Trophoblast cell (in vitro differentiated cells and primary cell): Measurements from ENCODE around the gene FGD5.

Experiments
- DNase-seq, 2 donors: peaks; one replicate each; pipeline ENCODE4 v3.0.0-alpha.2; 2016
- H2AFZ ChIP-seq: 2 replicates; pipeline ENCODE4 v1.6.1; 2013; ENCODE audit warnings: low read length, moderate library complexity, mild to moderate bottlenecking; ENCODE audit not compliant: insufficient read depth, poor library complexity
- H2AK5ac ChIP-seq: 2 replicates; pipeline ENCODE4 v1.6.1; 2013; ENCODE audit warnings: mild to moderate bottlenecking, low read length
- H2BK120ac ChIP-seq: 2 replicates; pipeline ENCODE4 v1.6.1; 2013; ENCODE audit warnings: low read length, mild to moderate bottlenecking, moderate library complexity; ENCODE audit not compliant: insufficient read depth, poor library complexity
- H2BK12ac ChIP-seq: 2 replicates; pipeline ENCODE4 v1.6.1; 2013; ENCODE audit warnings: mild to moderate bottlenecking, low read length, moderate library complexity
- H2BK5ac ChIP-seq: 2 replicates; pipeline ENCODE4 v1.6.1; 2013; ENCODE audit warnings: low read length, low read depth, moderate library complexity, mild to moderate bottlenecking; ENCODE audit not compliant: poor library complexity
- H3K14ac ChIP-seq: 2 replicates; pipeline ENCODE4 v1.6.1; 2013; ENCODE audit warnings: mild to moderate bottlenecking, low read length
- H3K18ac ChIP-seq: 2 replicates; pipeline ENCODE4 v1.6.1; 2013; ENCODE audit warnings: mild to moderate bottlenecking, low read length
- H3K23ac ChIP-seq: 2 replicates; pipeline ENCODE4 v1.6.1; 2013; ENCODE audit warnings: low read length
- H3K27ac ChIP-seq: 2 replicates; pipeline ENCODE4 v1.5.1; 2013; ENCODE audit warnings: low read depth, mild to moderate bottlenecking, inconsistent platforms, low read length, moderate library complexity
- H3K27me3 ChIP-seq: 2 replicates; pipeline ENCODE4 v1.6.1; 2013; ENCODE audit warnings: inconsistent platforms, mild to moderate bottlenecking, low read length, moderate library complexity; ENCODE audit not compliant: insufficient read depth
- H3K36me3 ChIP-seq, 2 experiments: 1 replicate in 1 of 2; 2 replicates in 1 of 2; pipeline ENCODE4 v1.6.1; 2013; ENCODE audit warnings: low read length in 2 of 2, mild to moderate bottlenecking in 2 of 2, moderate library complexity in 1 of 2; ENCODE audit not compliant: insufficient read depth in 2 of 2, control insufficient read depth in 1 of 2
- H3K4ac ChIP-seq: 2 replicates; pipeline ENCODE4 v1.6.1; 2013; ENCODE audit warnings: low read depth, mild to moderate bottlenecking, low read length, moderate library complexity
- H3K4me1 ChIP-seq, 2 experiments: 1 replicate in 1 of 2; 2 replicates in 1 of 2; pipeline ENCODE4 v1.6.1; 2013; ENCODE audit warnings: low read length in 2 of 2, mild to moderate bottlenecking in 2 of 2, moderate library complexity in 1 of 2; ENCODE audit not compliant: insufficient read depth in 2 of 2, control insufficient read depth in 1 of 2
- H3K4me2 ChIP-seq: 2 replicates; pipeline ENCODE4 v1.6.1; 2013; ENCODE audit warnings: inconsistent platforms, mild to moderate bottlenecking, low read length, moderate library complexity
- H3K4me3 ChIP-seq: 2 replicates; pipeline ENCODE4 v1.5.1; 2013; ENCODE audit warnings: mild to moderate bottlenecking, low read depth, low read length, inconsistent platforms
- H3K79me1 ChIP-seq: one replicate; pipeline ENCODE4 v1.6.1; 2013; ENCODE audit warnings: low read length
- H3K79me2 ChIP-seq: 2 replicates; pipeline ENCODE4 v1.6.1; 2013; ENCODE audit warnings: low read length, mild to moderate bottlenecking; ENCODE audit not compliant: control insufficient read depth, insufficient read depth, poor library complexity
- H3K9ac ChIP-seq: 2 replicates; pipeline ENCODE4 v1.6.1; 2013; ENCODE audit warnings: mild to moderate bottlenecking, low read length
- H3K9me3 ChIP-seq: 2 replicates; pipeline ENCODE4 v1.6.1; 2013; ENCODE audit warnings: low read depth, mild to moderate bottlenecking, control low read depth, inconsistent platforms, low read length; ENCODE audit not compliant: insufficient read depth
- H4K12ac ChIP-seq: 2 replicates; pipeline ENCODE4 v1.6.1; 2013; ENCODE audit warnings: low read depth, mild to moderate bottlenecking, low read length, moderate library complexity
- H4K8ac ChIP-seq: 2 replicates; pipeline ENCODE4 v1.6.1; 2013; ENCODE audit warnings: low read depth, mild to moderate bottlenecking, low read length, moderate library complexity
- H4K91ac ChIP-seq: one replicate; pipeline ENCODE4 v1.6.1; 2013; ENCODE audit warnings: low read depth, mild to moderate bottlenecking, low read length, moderate library complexity
- WGBS: extraction: QIAGEN DNeasy Blood & Tissue Kit; methylation state at CpG from one replicate; pipeline ENCODE4 v1.1.7; 2013; ENCODE audit warnings: missing lambda C conversion rate; ENCODE audit not compliant: insufficient read length, insufficient coverage; ENCODE audit errors: extremely low coverage; 5-methylcytosine and 5-hydroxymethylcytosine counted together

Gene FGD5

GRCh38 chr3:14834121-14834520 is 15.4 kb downstream of the FGD5 start:
- H2BK12ac ChIP-seq = no peak overlapping the region
- peaks cover 2% of the 10 kb centered on the region for H3K79me2 ChIP-seq
- H2BK120ac ChIP-seq = no peak overlapping the region
- H2AFZ ChIP-seq = no peak overlapping the region
- no peak overlapping the region for H4K8ac ChIP-seq
- H3K9ac ChIP-seq = no peak overlapping the region
- no peak overlapping the region for H3K18ac ChIP-seq
- no peak overlapping the region for H3K4me3 ChIP-seq
- no peak overlapping the region for H2BK5ac ChIP-seq
- H3K27ac ChIP-seq = no peak overlapping the region
- no peaks in the 10 kb centered on the region for H3K27me3 ChIP-seq
- no peak overlapping the region for H3K23ac ChIP-seq
- H3K79me1 ChIP-seq = no peaks in the 10 kb centered on the region
- no peak for DNase-seq
- no peak overlapping the region for H2AK5ac ChIP-seq
- no peak overlapping the region for H3K14ac ChIP-seq
- no peak overlapping the region for H3K4me2 ChIP-seq
- no peak overlapping the region for H4K91ac ChIP-seq
- H3K4ac ChIP-seq = no peak overlapping the region
- WGBS = no CpG with 5 or more reads among the region's 3 CpGs
- no peaks in the 10 kb centered on the region for H3K36me3 ChIP-seq
- H4K12ac ChIP-seq = no peak overlapping the region
- peaks cover 10 to 11% of the 10 kb centered on the region in 2 experiments for H3K4me1 ChIP-seq
- H3K9me3 ChIP-seq = no peaks in the 10 kb centered on the region

DNA sequence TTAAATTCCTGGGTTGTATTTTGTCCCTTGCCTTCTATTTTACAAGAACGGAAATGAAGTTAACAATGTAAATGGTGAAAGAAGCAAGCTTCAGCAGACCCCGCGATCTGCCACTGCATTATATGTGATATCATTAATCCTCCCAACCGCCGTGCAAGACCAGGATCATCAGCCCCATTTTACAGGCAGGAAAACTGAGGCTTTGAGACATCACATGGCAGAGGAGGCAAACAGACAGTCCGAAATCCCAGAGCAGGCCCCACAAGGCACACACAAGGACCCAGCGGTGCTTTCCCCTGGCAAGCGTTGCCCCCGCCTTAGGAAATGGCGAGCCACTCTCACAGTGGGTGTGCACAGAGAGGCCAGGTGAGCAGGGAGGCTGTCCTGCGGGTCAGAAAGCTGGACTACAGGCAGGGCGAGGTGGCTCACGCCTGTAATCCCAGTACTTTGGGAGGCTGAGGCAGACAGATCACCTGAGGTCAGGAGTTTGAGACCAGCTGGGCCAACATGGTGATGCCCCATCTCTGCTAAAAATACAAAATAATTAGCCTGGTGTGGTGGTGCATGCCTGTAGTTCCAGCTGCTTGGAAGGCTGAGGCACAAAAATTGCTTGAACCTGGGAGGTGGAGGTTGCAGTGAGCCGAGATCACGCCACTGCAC is 16.2 kb downstream of the FGD5 start:
- Histone ChIP-seq H3K27me3 (no peaks in the 10 kb centered on the region), H3K36me3 (no peaks in the 10 kb centered on the region), H2AFZ (no peak overlapping the region), H3K18ac (no peak overlapping the region), H3K23ac (no peak overlapping the region), H3K14ac (no peak overlapping the region), H3K79me2 (peaks cover 2% of the 10 kb centered on the region), H4K8ac (no peak overlapping the region), H3K9ac (no peak overlapping the region), H3K4ac (no peak overlapping the region), H2BK5ac (no peak overlapping the region), H3K4me3 (no peak overlapping the region), H4K91ac (no peak overlapping the region), H3K9me3 (no peaks in the 10 kb centered on the region), H4K12ac (no peak overlapping the region), H3K27ac (no peak overlapping the region), H3K4me1 (peaks cover 7 to 9% of the 10 kb centered on the region in 2 experiments), H3K79me1 (no peaks in the 10 kb centered on the region), H2BK120ac (no peak overlapping the region), H2AK5ac (no peak overlapping the region), H3K4me2 (no peak overlapping the region), H2BK12ac (no peak overlapping the region)
- DNase-seq = peak in 1 of 2 donors; percentile 25
- no CpG with 5 or more reads among the region's 15 CpGs for WGBS

DNA sequence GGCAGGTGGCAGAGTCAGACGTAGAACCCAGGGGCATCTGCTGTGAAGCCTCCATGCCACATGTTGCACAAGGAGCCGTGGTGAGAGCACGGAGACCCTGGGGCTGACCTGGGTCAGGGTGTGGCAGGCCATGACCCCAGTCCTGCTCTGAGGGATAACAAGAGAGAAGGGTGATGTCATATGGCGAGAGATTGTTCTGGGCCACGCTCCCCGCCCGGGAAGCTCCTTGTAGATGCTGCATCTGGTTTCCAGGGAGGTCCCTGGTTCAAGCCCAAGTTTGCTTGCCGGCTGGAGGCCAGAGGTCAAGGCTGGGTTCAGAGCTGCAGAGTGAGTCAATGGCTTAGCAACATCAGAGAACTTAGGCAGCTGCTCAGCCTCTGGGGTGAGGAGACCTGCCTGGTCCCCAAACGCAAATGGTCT is 17.3 kb downstream of the FGD5 start:
- H3K9me3 ChIP-seq = no peaks in the 10 kb centered on the region
- DNase-seq = no peak
- no peak overlapping the region for H3K4me3 ChIP-seq
- no peaks in the 10 kb centered on the region for H3K27me3 ChIP-seq
- no peak overlapping the region for H2BK5ac ChIP-seq
- no peak overlapping the region for H3K14ac ChIP-seq
- H4K91ac ChIP-seq = no peak overlapping the region
- no peak overlapping the region for H3K27ac ChIP-seq
- H3K36me3 ChIP-seq = no peaks in the 10 kb centered on the region
- no peak overlapping the region for H3K9ac ChIP-seq
- WGBS = no CpG with 5 or more reads among the region's 9 CpGs
- H3K4me2 ChIP-seq = no peak overlapping the region
- H3K18ac ChIP-seq = no peak overlapping the region
- no peak overlapping the region for H4K8ac ChIP-seq
- no peaks in the 10 kb centered on the region for H3K79me1 ChIP-seq
- no peak overlapping the region for H2AK5ac ChIP-seq
- H2BK120ac ChIP-seq = no peak overlapping the region
- H3K4ac ChIP-seq = no peak overlapping the region
- H3K79me2 ChIP-seq = peaks cover 2% of the 10 kb centered on the region
- H3K4me1 ChIP-seq = peaks cover 7% of the 10 kb centered on the region in 2 experiments
- no peak overlapping the region for H2AFZ ChIP-seq
- H3K23ac ChIP-seq = no peak overlapping the region
- H4K12ac ChIP-seq = no peak overlapping the region
- no peak overlapping the region for H2BK12ac ChIP-seq

DNA sequence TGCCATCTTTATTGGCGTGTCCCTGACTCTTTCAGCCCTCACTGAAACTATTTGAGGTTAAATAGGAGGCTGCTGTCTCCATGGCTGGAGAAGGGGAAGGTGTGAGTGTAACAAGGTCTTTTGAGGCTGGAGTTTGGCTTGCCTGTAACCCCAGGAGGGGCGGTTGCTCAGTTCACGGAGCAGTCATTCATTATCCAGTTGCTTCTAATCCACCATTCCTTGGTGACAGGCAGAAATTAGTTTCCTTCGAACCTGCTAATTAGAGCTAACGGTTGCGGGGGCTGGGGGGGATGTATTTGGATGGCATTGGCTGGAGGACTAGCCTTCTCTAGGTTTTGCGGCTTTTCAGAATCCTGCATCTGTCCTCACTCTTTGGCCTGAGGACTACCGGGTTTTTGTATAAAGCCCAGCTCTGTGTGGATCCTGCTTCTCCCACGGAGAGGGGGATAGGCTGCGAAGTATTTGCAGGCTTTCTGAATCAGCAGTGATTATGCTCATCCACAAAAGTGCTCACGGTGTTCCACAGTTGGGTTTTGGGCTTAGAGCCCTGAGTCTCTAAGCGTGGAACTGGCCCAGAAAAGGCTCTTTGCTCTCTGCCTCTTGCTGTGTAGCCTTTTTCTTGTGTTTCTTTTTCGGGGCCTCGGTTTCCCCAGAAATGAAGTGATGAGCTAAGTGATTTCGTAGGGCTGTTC is 18.6 kb downstream of the FGD5 start:
- peaks cover 7% of the 10 kb centered on the region in 2 experiments for H3K4me1 ChIP-seq
- no peak overlapping the region for H3K27ac ChIP-seq
- H3K9ac ChIP-seq = no peak overlapping the region
- no peak overlapping the region for H2BK120ac ChIP-seq
- H3K27me3 ChIP-seq = no peaks in the 10 kb centered on the region
- no peaks in the 10 kb centered on the region for H3K79me1 ChIP-seq
- no peak for DNase-seq
- no peak overlapping the region for H3K18ac ChIP-seq
- no peak overlapping the region for H4K12ac ChIP-seq
- no peaks in the 10 kb centered on the region for H3K36me3 ChIP-seq
- peaks cover 2% of the 10 kb centered on the region for H3K79me2 ChIP-seq
- no peak overlapping the region for H2AFZ ChIP-seq
- no peak overlapping the region for H2BK5ac ChIP-seq
- no peak overlapping the region for H4K8ac ChIP-seq
- no peak overlapping the region for H3K4ac ChIP-seq
- no peak overlapping the region for H3K14ac ChIP-seq
- H3K23ac ChIP-seq = no peak overlapping the region
- no peak overlapping the region for H3K4me3 ChIP-seq
- no CpG with 5 or more reads among the region's 15 CpGs for WGBS
- H3K4me2 ChIP-seq = no peak overlapping the region
- no peaks in the 10 kb centered on the region for H3K9me3 ChIP-seq
- no peak overlapping the region for H2BK12ac ChIP-seq
- H4K91ac ChIP-seq = no peak overlapping the region
- H2AK5ac ChIP-seq = no peak overlapping the region
